ENCODE results near the gene NFAM1. TPM values are rescaled to one million over a fixed set of nuclear protein-coding genes. Genes with fewer than 3 reads are reported as not detected.

Gene NFAM1
- total and polyA plus RNA-seq, 2 of the 4 experiments (the other 2 are of a cell fraction): not detected

DNA sequence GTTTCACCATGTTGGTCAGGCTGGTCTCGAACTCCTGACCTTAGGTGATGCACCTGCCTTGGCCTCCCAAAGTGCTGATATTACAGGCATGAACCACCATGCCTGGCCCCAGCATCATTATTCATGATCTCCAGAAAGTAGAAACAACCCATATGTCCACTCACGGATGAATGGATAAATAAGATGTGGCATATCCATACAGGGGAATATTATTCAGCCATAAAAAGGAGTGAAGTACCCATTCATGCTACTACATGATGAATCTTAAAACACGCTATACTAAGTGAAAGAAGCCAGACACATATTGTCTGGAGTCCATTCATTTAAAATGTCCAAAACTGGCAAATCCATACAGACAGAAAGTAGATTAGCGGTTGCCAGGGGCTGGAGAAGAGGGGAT is 81.8 kb downstream of the NFAM1 start:
- BruUV-seq (replicated peaks): no TSS peak

More for the DNA sequence above, 81.8 kb downstream of the NFAM1 start:
- Histone ChIP-seq H3K4me2 (ENCODE audit: low read depth, low read length) (no peak overlapping the region), H3K56ac (ENCODE audit: extremely low read depth, insufficient read depth, low read length) (no peak overlapping the region), H3K23ac (ENCODE audit: low read depth, low read length) (no peak overlapping the region), H4K91ac (ENCODE audit: insufficient read depth, low read depth, low read length) (no peak overlapping the region), H2BK120ac (ENCODE audit: low read depth, low read length) (no peak overlapping the region), H3K27me3 (ENCODE audit: control insufficient read depth, insufficient read depth, low read length) (peaks cover 14% of the 10 kb centered on the region), H2AK5ac (ENCODE audit: low read depth, low read length) (no peak overlapping the region), H3K79me1 (ENCODE audit: low read depth in 1 of 2, low read length in 2 of 2) (no peaks in the 10 kb centered on the region), H4K20me1 (ENCODE audit: insufficient read depth, low read length) (no peaks in the 10 kb centered on the region), H3K9me3 (ENCODE audit: control insufficient read depth, insufficient read depth, low read length) (no peaks in the 10 kb centered on the region), H2BK20ac (ENCODE audit: low read depth, low read length) (no peak overlapping the region), H3K9me1 (ENCODE audit: insufficient read depth, low read length) (no peaks in the 10 kb centered on the region), H3K4me1 (ENCODE audit: control insufficient read depth, insufficient read depth, low read length) (no peaks in the 10 kb centered on the region; the same call in 1 of the 2 replicates), H4K8ac (ENCODE audit: low read depth in 2 of 2, low read length in 2 of 2) (no peak overlapping the region), H2AFZ (replicated peaks; ENCODE audit: low read length, poor library complexity) (no peak overlapping the region), H3K4me3 (ENCODE audit: insufficient read depth, low read depth, low read length) (no peak overlapping the region), H2BK15ac (ENCODE audit: low read depth, low read length) (no peak overlapping the region), H2BK5ac (ENCODE audit: low read depth, low read length, poor library complexity, severe bottlenecking) (no peak overlapping the region), H3K36me3 (ENCODE audit: control insufficient read depth, insufficient read depth, low read length) (no peaks in the 10 kb centered on the region), H4K5ac (ENCODE audit: low read depth, low read length) (no peak overlapping the region), H3K18ac (ENCODE audit: low read depth, low read length) (no peak overlapping the region), H2AK9ac (replicated peaks; ENCODE audit: low read depth, low read length, poor library complexity) (no peak overlapping the region), H3K9ac (ENCODE audit: low read depth, low read length) (no peak overlapping the region), H3K27ac (ENCODE audit: insufficient read depth, low read length) (no peak overlapping the region), H3K4ac (ENCODE audit: low read depth, low read length) (no peak overlapping the region), H3K14ac (replicated peaks; ENCODE audit: low read depth, low read length) (no peak overlapping the region)
- CTCF ChIA-PET: no interaction called here
- POLR2A ChIA-PET (ENCODE audit: unreplicated experiment): no interaction called here
- no peak for DNase-seq
- dilution Hi-C loops (cut with HindIII; ENCODE audit: low sequenced_read_pairs, unreplicated experiment) (no loop called here), intact Hi-C loops (cut with micrococcal nuclease) (no loop called here), in situ Hi-C loops (cut with MboI; ENCODE audit: low sequenced_read_pairs) (no loop called here)
- no CpG with 5 or more reads among the region's 4 CpGs for WGBS, 2 experiments (ENCODE audit: extremely low coverage in 2 of 2, insufficient read length in 1 of 2)
- ATAC-seq (ENCODE audit: low read depth): no peak
- no peak for TF ChIP-seq RFX5 (IDR thresholded peaks at IDR 0.05; ENCODE audit: low read depth, low read length)
- TF ChIP-seq, protein P1, sequence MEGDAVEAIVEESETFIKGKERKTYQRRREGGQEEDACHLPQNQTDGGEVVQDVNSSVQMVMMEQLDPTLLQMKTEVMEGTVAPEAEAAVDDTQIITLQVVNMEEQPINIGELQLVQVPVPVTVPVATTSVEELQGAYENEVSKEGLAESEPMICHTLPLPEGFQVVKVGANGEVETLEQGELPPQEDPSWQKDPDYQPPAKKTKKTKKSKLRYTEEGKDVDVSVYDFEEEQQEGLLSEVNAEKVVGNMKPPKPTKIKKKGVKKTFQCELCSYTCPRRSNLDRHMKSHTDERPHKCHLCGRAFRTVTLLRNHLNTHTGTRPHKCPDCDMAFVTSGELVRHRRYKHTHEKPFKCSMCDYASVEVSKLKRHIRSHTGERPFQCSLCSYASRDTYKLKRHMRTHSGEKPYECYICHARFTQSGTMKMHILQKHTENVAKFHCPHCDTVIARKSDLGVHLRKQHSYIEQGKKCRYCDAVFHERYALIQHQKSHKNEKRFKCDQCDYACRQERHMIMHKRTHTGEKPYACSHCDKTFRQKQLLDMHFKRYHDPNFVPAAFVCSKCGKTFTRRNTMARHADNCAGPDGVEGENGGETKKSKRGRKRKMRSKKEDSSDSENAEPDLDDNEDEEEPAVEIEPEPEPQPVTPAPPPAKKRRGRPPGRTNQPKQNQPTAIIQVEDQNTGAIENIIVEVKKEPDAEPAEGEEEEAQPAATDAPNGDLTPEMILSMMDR (conservative IDR thresholded peaks at IDR 0.05; ENCODE audit: low read depth, low read length): no peak

All from IMR-90 (cell line).